Transverse colon (tissue), 4 donors: ENCODE results near the gene TEX19. TPM values are rescaled to one million over a fixed set of nuclear protein-coding genes. Genes with fewer than 3 reads are reported as not detected.
A peak's percentile ranks its signal among the peaks of the same experiment; 100 is the strongest.

ENCODE experiments used
- DNase-seq: peaks from one replicate; pipeline ENCODE4 v3.0.0-alpha.2; 2019
- H3K27ac ChIP-seq, 4 donors: fragments of 200-600 bp; sonication (generic); 2 replicates each; pipeline ENCODE4 v1.5.1; 2016 to 2018; ENCODE audit warnings: inconsistent platforms in 4 of 4
- H3K27me3 ChIP-seq: fragments of 200-600 bp; sonication (generic); 2 replicates; pipeline ENCODE4 v1.5.1; 2017; ENCODE audit warnings: inconsistent platforms
- H3K36me3 ChIP-seq, 4 donors: fragments of 200-600 bp; sonication (generic); 2 replicates each; pipeline ENCODE4 v1.5.1; 2017 to 2019; ENCODE audit warnings: inconsistent platforms in 4 of 4
- H3K4me1 ChIP-seq, 4 donors: fragments of 200-600 bp; sonication (generic); 2 replicates each; pipeline ENCODE4 v1.5.1; 2017 to 2020; ENCODE audit warnings: inconsistent platforms in 4 of 4
- H3K4me3 ChIP-seq, 4 donors: fragments of 200-600 bp; sonication (generic); 1 replicate in 1 of 4; 2 replicates in 3 of 4; pipeline versions ENCODE4 v1.5.1 to v1.6.1; 2017 to 2019; ENCODE audit warnings: inconsistent platforms in 4 of 4
- H3K9me3 ChIP-seq, 2 donors: fragments of 200-600 bp; sonication (generic); 2 replicates each; pipeline ENCODE4 v1.5.1; 2017 to 2019; ENCODE audit warnings: inconsistent platforms in 2 of 2
- CTCF ChIP-seq, 5 experiments: fragments of 200-600 bp in 3 of 5; fragments of 450-650 bp in 2 of 5; sonication (generic) in 3 of 5; IDR thresholded peaks; 1 replicate in 2 of 5; 2 replicates in 3 of 5; pipeline ENCODE4 v1.5.1; 2016 to 2017; ENCODE audit warnings: antibody characterized with exemption in 5 of 5, inconsistent platforms in 3 of 5, mild to moderate bottlenecking in 2 of 5, moderate library complexity in 1 of 5
- EP300 ChIP-seq: sonication (generic); formaldehyde crosslinking; IDR thresholded peaks from one replicate; pipeline ENCODE4 v1.6.1; 2017; ENCODE audit warnings: antibody characterized with exemption, low read depth
- POLR2A ChIP-seq: fragments of 450-650 bp; IDR thresholded peaks from one replicate; pipeline ENCODE4 v1.6.1; 2016; ENCODE audit warnings: antibody characterized with exemption, mild to moderate bottlenecking, moderate library complexity
- POLR2AphosphoS5 ChIP-seq, 3 donors: sonication (generic); formaldehyde crosslinking; IDR thresholded peaks; one replicate each; pipeline ENCODE4 v1.6.1; 2016; ENCODE audit warnings: antibody characterized with exemption in 3 of 3
- WGBS, 2 donors: methylation state at CpG; one replicate each; pipeline ENCODE4 v1.1.5; 2018; ENCODE audit warnings: low coverage in 1 of 2; 5-methylcytosine and 5-hydroxymethylcytosine counted together
- in situ Hi-C, 4 donors: fragments of 200-750 bp; cut with MboI; loops; one replicate each; pipeline versions ENCODE4 v1.15.0 to v1.15.1; 2017; ENCODE audit warnings: low sequenced_read_pairs in 3 of 4, low pct_ligation_motif_present in 1 of 4, low pct_unique_long_range_greater_than_20kb in 1 of 4
- intact Hi-C: fragments of 100-400 bp; cut with DNase I; formaldehyde crosslinking; loops from one replicate; pipeline ENCODE4 v1.15.1; 2023; ENCODE audit warnings: low total_unique reads
- total RNA-seq, 4 donors: library from RNA; depleted of rRNA; stranded (reverse); fragments of >200 nt; gene quantifications; one replicate each; pipeline ENCODE4 v1.1.0, GENCODE V29; 2016

Gene TEX19
- total RNA-seq, 4 donors from 2014 or later, result not detected

GRCh38 chr17:82397449-82398335 is 38.6 kb downstream of the TEX19 start:
- Histone ChIP-seq H3K4me1 (peaks cover 0 to 7% (median 0%) of the 10 kb centered on the region in 4 donors), H3K9me3 (no peaks in the 10 kb centered on the region), H3K4me3 (no peak overlapping the region), H3K36me3 (no peaks in the 10 kb centered on the region), H3K27me3 (no peaks in the 10 kb centered on the region), H3K27ac (no peak overlapping the region)
- in situ Hi-C loops, result no loop called here
- intact Hi-C loops, result no loop called here
- TF ChIP-seq EP300 (no peak), CTCF (IDR thresholded peaks at IDR 0.05) (no peak), POLR2AphosphoS5 (IDR thresholded peaks at IDR 0.05) (no peak), POLR2A (no peak)
- peak; percentile 31 for DNase-seq
- WGBS, 2 donors, result 85% methylated on average over 38 of the region's 38 CpGs; no CpG with 5 or more reads in 1 of the 2 donors

GRCh38 chr17:82399041-82399441 is 40.0 kb downstream of the TEX19 start:
- Histone ChIP-seq H3K36me3 (no peaks in the 10 kb centered on the region), H3K27ac (no peak overlapping the region)

GRCh38 chr17:82399601-82400101 is 40.6 kb downstream of the TEX19 start:
- TF ChIP-seq EP300 (no peak), POLR2AphosphoS5 (IDR thresholded peaks at IDR 0.05) (no peak), POLR2A (no peak), CTCF (IDR thresholded peaks at IDR 0.05) (no peak)
- Histone ChIP-seq H3K9me3 (no peaks in the 10 kb centered on the region), H3K27me3 (no peaks in the 10 kb centered on the region), H3K4me3 (no peak overlapping the region), H3K27ac (no peak overlapping the region), H3K4me1 (peaks cover 0 to 7% (median 0%) of the 10 kb centered on the region in 4 donors), H3K36me3 (no peaks in the 10 kb centered on the region)
- intact Hi-C loops (no loop called here), in situ Hi-C loops (no loop called here)
- DNase-seq, result no peak
- WGBS, 2 donors, result 88 to 90% methylated on average over 2 to 16 of the region's 18 CpGs

More at GRCh38 chr17:82399041-82399441, 40.0 kb downstream of the TEX19 start:
- Histone ChIP-seq H3K4me3 (no peak overlapping the region), H3K9me3 (no peaks in the 10 kb centered on the region), H3K27me3 (no peaks in the 10 kb centered on the region), H3K4me1 (peaks cover 0 to 7% (median 0%) of the 10 kb centered on the region in 4 donors)
- 79 to 95% methylated on average over 7 to 13 of the region's 13 CpGs for WGBS, 2 donors
- DNase-seq, result no peak
- intact Hi-C loops, result no loop called here
- in situ Hi-C loops, result no loop called here
- TF ChIP-seq EP300 (no peak), CTCF (IDR thresholded peaks at IDR 0.05) (no peak), POLR2A (no peak), POLR2AphosphoS5 (IDR thresholded peaks at IDR 0.05) (no peak)

- no peak overlapping the region for H3K27ac ChIP-seq
- in situ Hi-C loops, result no loop called here
- WGBS, 2 donors, result 66 to 84% methylated on average over 2 to 7 of the region's 7 CpGs
Measured at GRCh38 chr17:82400206-82400605, 41.2 kb downstream of the TEX19 start.

More at GRCh38 chr17:82400206-82400605, 41.2 kb downstream of the TEX19 start:
- intact Hi-C loops, result no loop called here
- Histone ChIP-seq H3K4me1 (peaks cover 0 to 7% (median 0%) of the 10 kb centered on the region in 4 donors), H3K4me3 (no peak overlapping the region), H3K36me3 (no peaks in the 10 kb centered on the region), H3K27me3 (no peaks in the 10 kb centered on the region), H3K9me3 (no peaks in the 10 kb centered on the region)
- DNase-seq, result no peak
- no peak for TF ChIP-seq CTCF (IDR thresholded peaks at IDR 0.05)
- no peak for TF ChIP-seq POLR2AphosphoS5 (IDR thresholded peaks at IDR 0.05)
- TF ChIP-seq EP300, result no peak
- no peak for TF ChIP-seq POLR2A
